ENCODE results near the gene CDADC1. TPM values are rescaled to one million over a fixed set of nuclear protein-coding genes. Genes with fewer than 3 reads are reported as not detected.
A peak's percentile ranks its signal among the peaks of the same experiment; 100 is the strongest.

The CDADC1 gene
- total and polyA plus RNA-seq, 2 of the 13 experiments (the other 11 are each of a cell fraction or from before 2014, with no cell fraction given), result 2.4 to 9.0 TPM

DNA sequence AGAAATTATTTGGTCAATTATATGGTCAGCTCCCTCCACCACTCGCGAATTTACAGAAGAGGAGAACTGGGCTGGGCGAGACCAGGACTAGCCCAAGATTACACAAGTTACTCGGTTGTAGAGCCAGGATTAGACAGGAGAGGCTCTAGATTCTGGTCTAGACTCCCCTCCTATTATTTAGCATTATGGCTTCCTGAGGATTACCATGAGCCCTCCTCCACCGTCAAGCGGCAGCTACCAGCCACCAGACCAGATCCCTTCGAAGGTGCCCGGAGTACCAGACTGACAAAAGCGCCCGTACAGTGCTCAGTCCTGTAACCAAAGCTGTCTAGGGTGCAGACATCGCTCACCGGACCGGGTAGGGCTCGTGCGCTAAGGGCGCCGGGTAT is 28.1 kb upstream of the CDADC1 start:
- no peak for FAIRE-seq
- CTCF ChIA-PET (ENCODE audit: low intra/inter-chr PET ratio, low total read pairs), result no interaction called here
- peaks cover 24% of the 10 kb centered on the region for H3K4me1 ChIP-seq (ENCODE audit: insufficient read depth, low read length)
- ATAC-seq, result no peak
- BruUV-seq (replicated peaks), result no TSS peak
- no peaks in the 10 kb centered on the region for H3K27me3 ChIP-seq (ENCODE audit: control insufficient read depth in 1 of 2, insufficient read depth in 2 of 2, low read length in 2 of 2)
- POLR2A ChIA-PET, result interaction anchor here (1.1 kb wide), 1 partner anchor 28 kb away, joined by 7 read pairs; the partner anchor contains the start of gene CDADC1
- intact Hi-C loops (cut with micrococcal nuclease; ENCODE audit: unreplicated experiment) (no loop called here), in situ Hi-C loops (cut with HindIII; ENCODE audit: extremely low pct_ligation_motif_present, low pct_unique_long_range_greater_than_20kb) (no loop called here)
- peak overlapping the region; percentile 56 to 72 (median 65); a peak in 5 of 6 replicates for H3K4me3 ChIP-seq (replicated peaks in 1 of 3; ENCODE audit: insufficient read depth in 1 of 3, low read depth in 2 of 3, low read length in 3 of 3)
- H2AFZ ChIP-seq (ENCODE audit: low read length), result peak overlapping the region; percentile 85
- H3K9ac ChIP-seq (ENCODE audit: insufficient read depth, low read depth, low read length), result peak overlapping the region; percentile 51
- 64% methylated on average over 5 of the region's 17 CpGs for WGBS (ENCODE audit: low lambda C conversion rate)
- H4K20me1 ChIP-seq (ENCODE audit: insufficient read depth, low read length), result no peaks in the 10 kb centered on the region
- H3K4me2 ChIP-seq (ENCODE audit: low read depth, low read length), result peak overlapping the region; percentile 84
- H3K27ac ChIP-seq (ENCODE audit: extremely low read length, insufficient read depth, low read length), result no peak overlapping the region
- no peaks in the 10 kb centered on the region for H3K36me3 ChIP-seq (replicated peaks in 1 of 2; ENCODE audit: control insufficient read depth in 1 of 2, insufficient read depth in 2 of 2, low read length in 2 of 2)
- H3K79me2 ChIP-seq (ENCODE audit: insufficient read depth, low read length), result no peaks in the 10 kb centered on the region
- peak; percentile 43 for DNase-seq (ENCODE audit: low spot score)
- H3K9me3 ChIP-seq (ENCODE audit: low read length), result no peaks in the 10 kb centered on the region
- TF ChIP-seq FOSL2 (CRISPR knock-in tag; IDR thresholded peaks at IDR 0.05), result no peak
- TF ChIP-seq USF2 (IDR thresholded peaks at IDR 0.05; ENCODE audit: low read depth, low read length), result no peak
- TF ChIP-seq USF2 (CRISPR knock-in tag; IDR thresholded peaks at IDR 0.05; ENCODE audit: borderline replicate concordance), result no peak
- 0 out of 2 replicates have a peak, but pooled peaks have one; percentile 6 for TF ChIP-seq HDAC2 (CRISPR knock-in tag; IDR thresholded peaks at IDR 0.05)
- no peak for TF ChIP-seq ZNF431 (CRISPR knock-in tag; IDR thresholded peaks at IDR 0.05; ENCODE audit: borderline replicate concordance, low read depth)
- TF ChIP-seq IKZF4 (CRISPR knock-in tag; IDR thresholded peaks at IDR 0.05; ENCODE audit: borderline replicate concordance, low read depth, not compliant biosample characterization), result no peak
- no peak for TF ChIP-seq MIER3 (CRISPR knock-in tag; IDR thresholded peaks at IDR 0.05; ENCODE audit: borderline replicate concordance)
- TF ChIP-seq TAF1 (CRISPR knock-in tag; IDR thresholded peaks at IDR 0.05), result peak; percentile 49; the same call in 1 of the 2 replicates
- TF ChIP-seq, protein P1, sequence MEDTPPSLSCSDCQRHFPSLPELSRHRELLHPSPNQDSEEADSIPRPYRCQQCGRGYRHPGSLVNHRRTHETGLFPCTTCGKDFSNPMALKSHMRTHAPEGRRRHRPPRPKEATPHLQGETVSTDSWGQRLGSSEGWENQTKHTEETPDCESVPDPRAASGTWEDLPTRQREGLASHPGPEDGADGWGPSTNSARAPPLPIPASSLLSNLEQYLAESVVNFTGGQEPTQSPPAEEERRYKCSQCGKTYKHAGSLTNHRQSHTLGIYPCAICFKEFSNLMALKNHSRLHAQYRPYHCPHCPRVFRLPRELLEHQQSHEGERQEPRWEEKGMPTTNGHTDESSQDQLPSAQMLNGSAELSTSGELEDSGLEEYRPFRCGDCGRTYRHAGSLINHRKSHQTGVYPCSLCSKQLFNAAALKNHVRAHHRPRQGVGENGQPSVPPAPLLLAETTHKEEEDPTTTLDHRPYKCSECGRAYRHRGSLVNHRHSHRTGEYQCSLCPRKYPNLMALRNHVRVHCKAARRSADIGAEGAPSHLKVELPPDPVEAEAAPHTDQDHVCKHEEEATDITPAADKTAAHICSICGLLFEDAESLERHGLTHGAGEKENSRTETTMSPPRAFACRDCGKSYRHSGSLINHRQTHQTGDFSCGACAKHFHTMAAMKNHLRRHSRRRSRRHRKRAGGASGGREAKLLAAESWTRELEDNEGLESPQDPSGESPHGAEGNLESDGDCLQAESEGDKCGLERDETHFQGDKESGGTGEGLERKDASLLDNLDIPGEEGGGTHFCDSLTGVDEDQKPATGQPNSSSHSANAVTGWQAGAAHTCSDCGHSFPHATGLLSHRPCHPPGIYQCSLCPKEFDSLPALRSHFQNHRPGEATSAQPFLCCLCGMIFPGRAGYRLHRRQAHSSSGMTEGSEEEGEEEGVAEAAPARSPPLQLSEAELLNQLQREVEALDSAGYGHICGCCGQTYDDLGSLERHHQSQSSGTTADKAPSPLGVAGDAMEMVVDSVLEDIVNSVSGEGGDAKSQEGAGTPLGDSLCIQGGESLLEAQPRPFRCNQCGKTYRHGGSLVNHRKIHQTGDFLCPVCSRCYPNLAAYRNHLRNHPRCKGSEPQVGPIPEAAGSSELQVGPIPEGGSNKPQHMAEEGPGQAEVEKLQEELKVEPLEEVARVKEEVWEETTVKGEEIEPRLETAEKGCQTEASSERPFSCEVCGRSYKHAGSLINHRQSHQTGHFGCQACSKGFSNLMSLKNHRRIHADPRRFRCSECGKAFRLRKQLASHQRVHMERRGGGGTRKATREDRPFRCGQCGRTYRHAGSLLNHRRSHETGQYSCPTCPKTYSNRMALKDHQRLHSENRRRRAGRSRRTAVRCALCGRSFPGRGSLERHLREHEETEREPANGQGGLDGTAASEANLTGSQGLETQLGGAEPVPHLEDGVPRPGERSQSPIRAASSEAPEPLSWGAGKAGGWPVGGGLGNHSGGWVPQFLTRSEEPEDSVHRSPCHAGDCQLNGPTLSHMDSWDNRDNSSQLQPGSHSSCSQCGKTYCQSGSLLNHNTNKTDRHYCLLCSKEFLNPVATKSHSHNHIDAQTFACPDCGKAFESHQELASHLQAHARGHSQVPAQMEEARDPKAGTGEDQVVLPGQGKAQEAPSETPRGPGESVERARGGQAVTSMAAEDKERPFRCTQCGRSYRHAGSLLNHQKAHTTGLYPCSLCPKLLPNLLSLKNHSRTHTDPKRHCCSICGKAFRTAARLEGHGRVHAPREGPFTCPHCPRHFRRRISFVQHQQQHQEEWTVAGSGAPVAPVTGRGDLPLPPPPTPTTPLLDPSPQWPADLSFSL (CRISPR knock-in tag; IDR thresholded peaks at IDR 0.05), result no peak
- TF ChIP-seq GFI1 (CRISPR knock-in tag; IDR thresholded peaks at IDR 0.05; ENCODE audit: borderline replicate concordance), result 0 out of 2 replicates have a peak, but pooled peaks have one; percentile 44
- no peak for TF ChIP-seq SRSF4 (IDR thresholded peaks at IDR 0.05; ENCODE audit: low read depth, low read length, poor library complexity, severe bottlenecking)
- no peak for TF ChIP-seq ZNF503 (CRISPR knock-in tag; IDR thresholded peaks at IDR 0.05)
- no peak for TF ChIP-seq PHF5A (CRISPR knock-in tag; IDR thresholded peaks at IDR 0.05; ENCODE audit: low read depth, unreplicated experiment)
- TF ChIP-seq PHF8 (CRISPR knock-in tag; IDR thresholded peaks at IDR 0.05), result peak; percentile 48; the same call in 1 of the 2 replicates
- no peak for TF ChIP-seq TGIF2 (CRISPR knock-in tag; IDR thresholded peaks at IDR 0.05)

Measured in HepG2 (cell line).